NK-92 (cell line): ENCODE results near the gene TAF11L3.
"Not testable (repeated sequence)": the region's sequence is repeated elsewhere in the genome, so short reads cannot be mapped to it uniquely, and the experiment has no call there.

ENCODE experiments used
- DNase-seq: peaks from one replicate; lab custom pipeline; 2025; ENCODE audit not compliant: unreplicated experiment; lab: John Stamatoyannopoulos, UW

TAF11L3 gene

GRCh38 chr5:17518067-17518466 lies at the start of gene TAF11L3:
TAF11L3 (plus strand) TSS chr5:17518367.
- DNase-seq: not testable (repeated sequence)

GRCh38 chr5:17470064-17470463 lies 48.1 kb upstream of the TAF11L3 start:
- no peak for DNase-seq

GRCh38 chr5:17475064-17475463 lies 43.1 kb upstream of the TAF11L3 start:
- not testable (repeated sequence) for DNase-seq

GRCh38 chr5:17477043-17477442 lies 41.1 kb upstream of the TAF11L3 start:
- DNase-seq: no peak

GRCh38 chr5:17477573-17478265 lies 40.4 kb upstream of the TAF11L3 start:
- no peak for DNase-seq

- no peak for DNase-seq
Measured at GRCh38 chr5:17481378-17481777, 36.8 kb upstream of the TAF11L3 start.

- DNase-seq: no peak
Measured at GRCh38 chr5:17482790-17483189, 35.4 kb upstream of the TAF11L3 start.

- not testable (repeated sequence) for DNase-seq
Measured at GRCh38 chr5:17486464-17487173, 31.5 kb upstream of the TAF11L3 start.

GRCh38 chr5:17487174-17487512 lies 31.0 kb upstream of the TAF11L3 start:
- DNase-seq: no peak

- DNase-seq: not testable (repeated sequence)
Measured at GRCh38 chr5:17491257-17491656, 26.9 kb upstream of the TAF11L3 start.

- DNase-seq: no peak
Measured at GRCh38 chr5:17492770-17493169, 25.4 kb upstream of the TAF11L3 start.

- DNase-seq: no peak
Measured at GRCh38 chr5:17497446-17497845, 20.7 kb upstream of the TAF11L3 start.

- DNase-seq: not testable (repeated sequence)
Measured at GRCh38 chr5:17497931-17498330, 20.2 kb upstream of the TAF11L3 start, which contains the start of gene TAF11L2. TAF11L2 (plus strand) TSS chr5:17498231.

- no peak for DNase-seq
Measured at GRCh38 chr5:17511775-17512325, 6.3 kb upstream of the TAF11L3 start.

- not testable (repeated sequence) for DNase-seq
Measured at GRCh38 chr5:17517526-17517925, 641 bp upstream of the TAF11L3 start.

GRCh38 chr5:17519508-17519907 lies 1.3 kb downstream of the TAF11L3 start:
- DNase-seq: not testable (repeated sequence)

GRCh38 chr5:17521501-17521900 lies 3.3 kb downstream of the TAF11L3 start, which contains the start of gene TAF11L4:
TAF11L4 (plus strand) TSS chr5:17521801.
- DNase-seq: not testable (repeated sequence)

- not testable (repeated sequence) for DNase-seq
Measured at GRCh38 chr5:17524935-17525334, 6.8 kb downstream of the TAF11L3 start, which contains the start of gene TAF11L5. TAF11L5 (plus strand) TSS chr5:17525235.

GRCh38 chr5:17526504-17526903 lies 8.3 kb downstream of the TAF11L3 start:
- DNase-seq: not testable (repeated sequence)

- DNase-seq: not testable (repeated sequence)
Measured at GRCh38 chr5:17528369-17528768, 10.2 kb downstream of the TAF11L3 start, which contains the start of gene TAF11L6. TAF11L6 (plus strand) TSS chr5:17528669.
